Transverse colon (tissue), 4 donors: Measurements from ENCODE around the gene TPSD1.

Experiments
- EP300 ChIP-seq: sonication (generic); formaldehyde crosslinking; IDR thresholded peaks from one replicate; pipeline ENCODE4 v1.6.1; 2017; ENCODE audit warnings: antibody characterized with exemption, low read depth
- POLR2A ChIP-seq: fragments of 450-650 bp; IDR thresholded peaks from one replicate; pipeline ENCODE4 v1.6.1; 2016; ENCODE audit warnings: antibody characterized with exemption, mild to moderate bottlenecking, moderate library complexity
- POLR2AphosphoS5 ChIP-seq, 3 donors: sonication (generic); formaldehyde crosslinking; IDR thresholded peaks; one replicate each; pipeline ENCODE4 v1.6.1; 2016; ENCODE audit warnings: antibody characterized with exemption in 3 of 3
- TF ChIP-seq, protein P1 (sequence below), 5 experiments: fragments of 200-600 bp in 3 of 5; fragments of 450-650 bp in 2 of 5; sonication (generic) in 3 of 5; IDR thresholded peaks; 1 replicate in 2 of 5; 2 replicates in 3 of 5; pipeline ENCODE4 v1.5.1; 2016 to 2017; ENCODE audit warnings: antibody characterized with exemption in 5 of 5, inconsistent platforms in 3 of 5, mild to moderate bottlenecking in 2 of 5, moderate library complexity in 1 of 5

DNA sequence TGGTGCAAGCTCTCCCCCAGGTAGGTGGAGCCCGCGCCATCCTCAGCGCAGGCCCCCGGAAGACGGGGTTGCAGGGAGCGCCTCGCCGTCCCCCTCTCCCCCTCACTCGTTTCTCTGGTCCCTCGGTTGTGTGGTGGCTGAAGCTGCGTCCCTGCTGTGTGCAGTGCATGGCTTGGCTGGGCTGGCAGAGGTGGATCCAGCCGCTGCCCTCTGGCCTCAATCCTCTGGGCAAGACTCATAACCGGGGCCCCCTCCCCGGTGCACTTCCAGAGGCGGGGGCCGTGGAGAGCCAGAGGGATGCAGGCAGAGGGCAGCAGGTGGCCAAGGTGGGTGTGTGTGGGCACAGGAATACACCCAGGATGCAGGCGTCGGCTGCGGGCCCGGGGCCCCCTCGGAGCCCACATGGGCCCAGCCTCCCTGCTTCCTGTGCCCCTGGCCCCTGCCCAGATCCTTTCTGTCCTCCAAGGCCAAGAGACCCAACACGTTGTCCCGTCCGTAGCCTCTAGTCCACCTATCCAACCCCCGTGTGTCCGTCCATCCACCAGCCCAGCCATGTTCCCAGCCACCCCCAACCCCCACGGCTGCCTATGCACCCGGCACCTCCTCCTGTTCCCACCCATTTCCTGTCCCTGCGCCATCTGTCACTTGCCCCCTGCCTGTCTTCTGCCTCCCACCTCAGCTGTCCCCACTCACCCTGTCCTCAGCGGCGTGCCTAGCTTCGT is 40.1 kb upstream of the TPSD1 start:
- TF ChIP-seq POLR2A (no peak), EP300 (no peak), POLR2AphosphoS5 (IDR thresholded peaks at IDR 0.05) (no peak)
- TF ChIP-seq, protein P1, sequence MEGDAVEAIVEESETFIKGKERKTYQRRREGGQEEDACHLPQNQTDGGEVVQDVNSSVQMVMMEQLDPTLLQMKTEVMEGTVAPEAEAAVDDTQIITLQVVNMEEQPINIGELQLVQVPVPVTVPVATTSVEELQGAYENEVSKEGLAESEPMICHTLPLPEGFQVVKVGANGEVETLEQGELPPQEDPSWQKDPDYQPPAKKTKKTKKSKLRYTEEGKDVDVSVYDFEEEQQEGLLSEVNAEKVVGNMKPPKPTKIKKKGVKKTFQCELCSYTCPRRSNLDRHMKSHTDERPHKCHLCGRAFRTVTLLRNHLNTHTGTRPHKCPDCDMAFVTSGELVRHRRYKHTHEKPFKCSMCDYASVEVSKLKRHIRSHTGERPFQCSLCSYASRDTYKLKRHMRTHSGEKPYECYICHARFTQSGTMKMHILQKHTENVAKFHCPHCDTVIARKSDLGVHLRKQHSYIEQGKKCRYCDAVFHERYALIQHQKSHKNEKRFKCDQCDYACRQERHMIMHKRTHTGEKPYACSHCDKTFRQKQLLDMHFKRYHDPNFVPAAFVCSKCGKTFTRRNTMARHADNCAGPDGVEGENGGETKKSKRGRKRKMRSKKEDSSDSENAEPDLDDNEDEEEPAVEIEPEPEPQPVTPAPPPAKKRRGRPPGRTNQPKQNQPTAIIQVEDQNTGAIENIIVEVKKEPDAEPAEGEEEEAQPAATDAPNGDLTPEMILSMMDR (IDR thresholded peaks at IDR 0.05): no peak
